Stimulated activated naive B cell treated with anti-CD40 and anti-IgM and Interleukin-4, amounts not matched to agents 10 μg/mL and 1 μg/mL and 100 μg/mL, for 72 hours (primary cell): Measurements from ENCODE around the gene PRSS16.

Experiments used
- ATAC-seq, 2 donors: fragments of 150-1000 bp; cut with Tn5 transposase; replicated peaks; 2 replicates each; pipeline ENCODE4 v1.10.0; 2021; ENCODE audit warnings: moderate library complexity in 1 of 2
- DNase-seq: peaks from one replicate; pipeline ENCODE4 v3.0.0; 2021
- H3K27ac Mint-ChIP-seq: one replicate; pipeline ENCODE4 v1.8.0; 2022; ENCODE audit warnings: mild to moderate bottlenecking, mixed read lengths
- H3K27me3 Mint-ChIP-seq, 2 donors: one replicate each; pipeline ENCODE4 v1.8.0; 2022; ENCODE audit warnings: mixed read lengths in 2 of 2
- H3K36me3 Mint-ChIP-seq, 2 donors: one replicate each; pipeline ENCODE4 v1.8.0; 2022; ENCODE audit warnings: mixed read lengths in 2 of 2, mild to moderate bottlenecking in 1 of 2
- H3K4me1 Mint-ChIP-seq, 2 donors: one replicate each; pipeline ENCODE4 v1.8.0; 2022; ENCODE audit warnings: mixed read lengths in 2 of 2, mild to moderate bottlenecking in 1 of 2
- H3K4me3 Mint-ChIP-seq, 2 donors: one replicate each; pipeline ENCODE4 v1.8.0; 2022; ENCODE audit warnings: mild to moderate bottlenecking in 2 of 2, mixed read lengths in 2 of 2, moderate library complexity in 1 of 2
- H3K9me3 Mint-ChIP-seq, 2 donors: one replicate each; pipeline ENCODE4 v1.8.0; 2022; ENCODE audit warnings: mixed read lengths in 2 of 2, mild to moderate bottlenecking in 1 of 2

PRSS16 gene

DNA sequence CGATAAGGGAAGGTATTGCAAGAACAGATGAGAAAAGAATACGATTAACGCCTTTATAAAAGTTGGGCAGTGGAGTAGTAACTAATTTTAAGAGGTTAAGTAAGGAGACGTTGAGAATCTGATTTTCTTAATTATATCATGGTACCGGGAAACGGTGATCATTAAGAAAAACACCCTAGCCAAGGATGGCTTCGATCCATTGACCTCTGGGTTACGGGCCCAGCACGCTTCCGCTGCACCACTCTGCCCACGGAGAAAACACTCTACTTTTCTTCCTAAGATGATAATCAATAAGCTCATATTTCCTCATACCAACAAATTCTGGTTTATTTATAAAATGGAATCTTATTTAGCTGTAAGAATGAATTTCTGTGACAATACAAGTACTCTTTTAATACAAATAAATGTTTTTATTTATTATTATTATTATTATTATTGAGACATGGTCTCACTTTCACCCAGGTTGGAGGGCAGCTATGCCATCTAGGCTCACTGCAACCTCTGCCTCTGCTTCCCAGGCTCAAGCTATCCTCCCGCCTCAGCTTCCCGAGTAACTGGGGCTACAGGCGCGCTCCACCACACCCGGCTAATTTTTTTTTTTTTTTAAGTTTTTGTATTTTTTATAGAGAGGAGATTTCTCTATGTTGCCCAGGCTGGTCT is 56.2 kb downstream of the PRSS16 start:
- ATAC-seq (no peak), DNase-seq (no peak)
- H3K27me3 Mint-ChIP-seq, result peaks cover 59 to 88% of the 10 kb centered on the region in 2 donors
- H3K36me3 Mint-ChIP-seq, result peaks cover 0 to 4% of the 10 kb centered on the region in 2 donors
- H3K4me1 Mint-ChIP-seq, result peaks cover 0 to 2% of the 10 kb centered on the region in 2 donors
- peaks cover 11% of the 10 kb centered on the region in 2 donors for H3K9me3 Mint-ChIP-seq
- H3K4me3 Mint-ChIP-seq, result no peak overlapping the region
- H3K27ac Mint-ChIP-seq, result peak overlapping the region; percentile 59
